Dermis blood vessel endothelial cell (primary cell): ENCODE measurements around the gene UTP18. TPM values are rescaled to one million over a fixed set of nuclear protein-coding genes. Genes with fewer than 3 reads are reported as not detected.
A peak's percentile ranks its signal among the peaks of the same experiment; 100 is the strongest.
"Not testable (repeated sequence)": the region's sequence is repeated elsewhere in the genome, so short reads cannot be mapped to it uniquely, and the experiment has no call there.

Experiments
- DNase-seq: peaks from one replicate; pipeline ENCODE4 v3.0.0; 2010
- total RNA-seq: library from RNA; depleted of rRNA; stranded (reverse); fragments of >200 nt; gene quantifications from 2 replicates; pipeline ENCODE4 v1.2.3, GENCODE V29; 2014

Gene UTP18
- total RNA-seq, 1 donor from 2014 or later: 41.7 TPM

- DNase-seq: peak; percentile 98
Observed at GRCh38 chr17:51259564-51260236, 646 bp upstream of the UTP18 start, which contains the start of gene MBTD1. MBTD1 (minus strand) TSS chr17:51260049; CDS start chr17:51225161, 34,888 bp downstream.

- peak; percentile 6 for DNase-seq
Observed at GRCh38 chr17:51261024-51261963, 948 bp downstream of the UTP18 start.

GRCh38 chr17:51263006-51263405 lies 2.7 kb downstream of the UTP18 start:
- no peak for DNase-seq

GRCh38 chr17:51264466-51264865 lies 4.1 kb downstream of the UTP18 start:
- DNase-seq: not testable (repeated sequence)

- no peak for DNase-seq
Observed at GRCh38 chr17:51269991-51270390, 9.6 kb downstream of the UTP18 start.

- no peak for DNase-seq
Observed at GRCh38 chr17:51270636-51271035, 10.3 kb downstream of the UTP18 start.

- DNase-seq: no peak
Observed at GRCh38 chr17:51272812-51273211, 12.5 kb downstream of the UTP18 start.

GRCh38 chr17:51275381-51275780 lies 15.0 kb downstream of the UTP18 start:
- DNase-seq: no peak

- no peak for DNase-seq
Observed at GRCh38 chr17:51279183-51279582, 18.8 kb downstream of the UTP18 start.

- DNase-seq: no peak
Observed at GRCh38 chr17:51287412-51287811, 27.1 kb downstream of the UTP18 start.

- DNase-seq: no peak
Observed at GRCh38 chr17:51289696-51290111, 29.4 kb downstream of the UTP18 start.

GRCh38 chr17:51294338-51294737 lies 34.0 kb downstream of the UTP18 start:
- DNase-seq: not testable (repeated sequence)

GRCh38 chr17:51298508-51299371 lies 38.4 kb downstream of the UTP18 start:
- DNase-seq: peak; percentile 69

GRCh38 chr17:51299859-51300258 lies 39.5 kb downstream of the UTP18 start:
- no peak for DNase-seq

- DNase-seq: no peak
Observed at GRCh38 chr17:51305182-51305581, 44.8 kb downstream of the UTP18 start.

GRCh38 chr17:51312003-51312402 lies 51.7 kb downstream of the UTP18 start:
- DNase-seq: not testable (repeated sequence)

GRCh38 chr17:51319186-51319585 lies 58.8 kb downstream of the UTP18 start:
- DNase-seq: no peak

- DNase-seq: peak; percentile 40
Observed at GRCh38 chr17:51322390-51323029, 62.2 kb downstream of the UTP18 start.

- DNase-seq: no peak
Observed at GRCh38 chr17:51325471-51325870, 65.1 kb downstream of the UTP18 start.

GRCh38 chr17:51330861-51331503 lies 70.6 kb downstream of the UTP18 start:
- not testable (repeated sequence) for DNase-seq

- DNase-seq: no peak
Observed at GRCh38 chr17:51335006-51335590, 74.8 kb downstream of the UTP18 start.
